H9 (cell line): ENCODE results near the gene STX7. TPM values are rescaled to one million over a fixed set of nuclear protein-coding genes. Genes with fewer than 3 reads are reported as not detected.
A peak's percentile ranks its signal among the peaks of the same experiment; 100 is the strongest.

Source experiments
- DNase-seq: peaks from one replicate; pipeline ENCODE4 v3.0.0-alpha.2; 2017
- H2AFZ ChIP-seq: one replicate; pipeline ENCODE4 v1.6.1; 2013; ENCODE audit warnings: mild to moderate bottlenecking, low read length, control low read depth, moderate library complexity
- H2AK5ac ChIP-seq: 2 replicates; pipeline ENCODE4 v1.6.1; 2013; ENCODE audit warnings: low read length, control low read depth, mixed read lengths; ENCODE audit not compliant: insufficient read length
- H2BK120ac ChIP-seq: one replicate; pipeline ENCODE4 v1.6.1; 2013; ENCODE audit warnings: low read depth, mild to moderate bottlenecking, low read length, control low read depth, inconsistent platforms; ENCODE audit not compliant: poor library complexity, severe bottlenecking
- H2BK12ac ChIP-seq: 2 replicates; pipeline ENCODE4 v1.6.1; 2013; ENCODE audit warnings: low read length, control low read depth, mixed read lengths, low read depth; ENCODE audit not compliant: insufficient read length
- H2BK15ac ChIP-seq: 2 replicates; pipeline ENCODE4 v1.6.1; 2013; ENCODE audit warnings: low read depth, low read length, control low read depth
- H2BK20ac ChIP-seq: one replicate; pipeline ENCODE4 v1.6.1; 2013; ENCODE audit warnings: low read depth, mild to moderate bottlenecking, low read length, control low read depth, inconsistent platforms; ENCODE audit not compliant: poor library complexity, severe bottlenecking
- H2BK5ac ChIP-seq: 2 replicates; pipeline ENCODE4 v1.6.1; 2013; ENCODE audit warnings: low read length, control low read depth, mixed read lengths; ENCODE audit not compliant: insufficient read length
- H3K14ac ChIP-seq: 2 replicates; pipeline ENCODE4 v1.6.1; 2013; ENCODE audit warnings: low read length, control low read depth; ENCODE audit not compliant: insufficient read depth
- H3K18ac ChIP-seq: 2 replicates; pipeline ENCODE4 v1.6.1; 2013; ENCODE audit warnings: low read depth, mild to moderate bottlenecking, mixed read lengths, low read length, control low read depth; ENCODE audit not compliant: insufficient read length
- H3K23ac ChIP-seq: 2 replicates; pipeline ENCODE4 v1.6.1; 2013; ENCODE audit warnings: low read length, control low read depth, mixed read lengths, low read depth; ENCODE audit not compliant: insufficient read length
- H3K23me2 ChIP-seq: 2 replicates; pipeline ENCODE4 v1.6.1; 2013; ENCODE audit warnings: low read depth, mild to moderate bottlenecking, mixed read lengths, low read length, control low read depth; ENCODE audit not compliant: insufficient read length, poor library complexity, severe bottlenecking
- H3K27ac ChIP-seq: 2 replicates; pipeline ENCODE4 v1.5.1; 2013; ENCODE audit warnings: low read length, control low read depth, mixed read lengths, low read depth; ENCODE audit not compliant: insufficient read length
- H3K27me3 ChIP-seq: 2 replicates; pipeline ENCODE4 v1.6.1; 2013; ENCODE audit warnings: low read length, control low read depth, inconsistent platforms; ENCODE audit not compliant: insufficient read depth
- H3K4ac ChIP-seq: 2 replicates; pipeline ENCODE4 v1.6.1; 2013; ENCODE audit warnings: low read depth, mild to moderate bottlenecking, control low read depth, inconsistent platforms, low read length, moderate library complexity
- H3K4me1 ChIP-seq: 2 replicates; pipeline ENCODE4 v1.6.1; 2013; ENCODE audit warnings: low read length, control low read depth, inconsistent platforms; ENCODE audit not compliant: insufficient read depth
- H3K4me2 ChIP-seq: 2 replicates; pipeline ENCODE4 v1.6.1; 2013; ENCODE audit warnings: low read length, control low read depth, mixed read lengths; ENCODE audit not compliant: insufficient read length, insufficient read depth
- H3K56ac ChIP-seq: 2 replicates; pipeline ENCODE4 v1.6.1; 2013; ENCODE audit warnings: low read depth, mild to moderate bottlenecking, mixed read lengths, low read length, control low read depth; ENCODE audit not compliant: insufficient read length
- H3K79me1 ChIP-seq: 2 replicates; pipeline ENCODE4 v1.6.1; 2013; ENCODE audit warnings: low read depth, mild to moderate bottlenecking, moderate library complexity, low read length, control low read depth, inconsistent platforms; ENCODE audit not compliant: insufficient read depth, poor library complexity, severe bottlenecking
- H3K79me2 ChIP-seq: 2 replicates; pipeline ENCODE4 v1.6.1; 2013; ENCODE audit warnings: low read length, control low read depth, inconsistent platforms; ENCODE audit not compliant: insufficient read depth
- H3K9ac ChIP-seq: 2 replicates; pipeline ENCODE4 v1.6.1; 2013; ENCODE audit warnings: low read length, control low read depth, mixed read lengths; ENCODE audit not compliant: insufficient read length; ENCODE audit errors: extremely low read depth
- H3K9me3 ChIP-seq: one replicate; pipeline ENCODE4 v1.6.1; 2013; ENCODE audit warnings: low read depth, low read length, inconsistent platforms; ENCODE audit not compliant: control insufficient read depth
- H3T11ph ChIP-seq: one replicate; pipeline ENCODE4 v1.6.1; 2013; ENCODE audit warnings: mild to moderate bottlenecking, low read length, control low read depth, inconsistent platforms
- H4K20me1 ChIP-seq: one replicate; pipeline ENCODE4 v1.6.1; 2013; ENCODE audit not compliant: control insufficient read depth, insufficient read length, insufficient read depth
- H4K5ac ChIP-seq: 2 replicates; pipeline ENCODE4 v1.6.1; 2013; ENCODE audit warnings: low read depth, mild to moderate bottlenecking, mixed read lengths, low read length, control low read depth; ENCODE audit not compliant: insufficient read length
- H4K8ac ChIP-seq: replicated peaks from 2 replicates; pipeline ENCODE4 v1.6.1; 2013; ENCODE audit warnings: low read length, control low read depth, mixed read lengths, low read depth; ENCODE audit not compliant: insufficient read length
- H4K91ac ChIP-seq: 2 replicates; pipeline ENCODE4 v1.6.1; 2013; ENCODE audit warnings: low read depth, mild to moderate bottlenecking, moderate library complexity, mixed read lengths, low read length, control low read depth; ENCODE audit not compliant: insufficient read length
- H3K27ac Mint-ChIP-seq, 3 experiments: 2 replicates in 2 of 3; 3 replicates in 1 of 3; pipeline ENCODE4 v1.8.0; 2020 to 2021; ENCODE audit warnings: mixed read lengths in 3 of 3, mild to moderate bottlenecking in 1 of 3, moderate library complexity in 1 of 3
- H3K27me3 Mint-ChIP-seq: 2 replicates; pipeline ENCODE4 v1.8.0; 2021; ENCODE audit warnings: low read depth, mild to moderate bottlenecking, moderate library complexity, mixed read lengths
- H3K36me3 Mint-ChIP-seq, 3 experiments: 2 replicates in 2 of 3; 3 replicates in 1 of 3; pipeline ENCODE4 v1.8.0; 2020 to 2021; ENCODE audit warnings: low read depth in 3 of 3, mixed read lengths in 3 of 3; ENCODE audit not compliant: insufficient read depth in 1 of 3
- H3K4me1 Mint-ChIP-seq, 2 experiments: 2 replicates each; pipeline ENCODE4 v1.8.0; 2020; ENCODE audit warnings: mixed read lengths in 2 of 2
- H3K4me3 Mint-ChIP-seq, 2 experiments: 2 replicates in 1 of 2; 3 replicates in 1 of 2; pipeline ENCODE4 v1.8.0; 2020 to 2021; ENCODE audit warnings: mild to moderate bottlenecking in 2 of 2, mixed read lengths in 2 of 2, moderate library complexity in 1 of 2
- H3K9me3 Mint-ChIP-seq, 2 experiments: 2 replicates in 1 of 2; 3 replicates in 1 of 2; pipeline ENCODE4 v1.8.0; 2020; ENCODE audit warnings: mild to moderate bottlenecking in 2 of 2, mixed read lengths in 2 of 2, moderate library complexity in 1 of 2
- CTCF ChIP-seq: fragments of 200-600 bp; sonication (generic); conservative IDR thresholded peaks from 3 replicates; pipeline ENCODE4 v1.8.0; 2021; ENCODE audit warnings: antibody characterized with exemption, mild to moderate bottlenecking
- WGBS: extraction: QIAGEN DNeasy Blood & Tissue Kit; methylation state at CpG from one replicate; pipeline ENCODE4 v1.1.7; 2013; ENCODE audit warnings: missing lambda C conversion rate, low lambda C conversion rate, mixed read lengths; ENCODE audit not compliant: insufficient read length; ENCODE audit errors: extremely low coverage; 5-methylcytosine and 5-hydroxymethylcytosine counted together
- total RNA-seq: library from RNA; stranded (reverse); gene quantifications from 2 replicates; pipeline ENCODE4 v1.2.1, GENCODE V29; 2021

Gene STX7
- total RNA-seq, 1 experiment from 2014 or later, result 30.0 TPM

GRCh38 chr6:132504757-132505156 lies 8.2 kb downstream of the STX7 start:
- H3K4ac ChIP-seq, result no peak overlapping the region
- no peak overlapping the region for H4K5ac ChIP-seq
- TF ChIP-seq CTCF, result no peak
- H3K56ac ChIP-seq, result no peak overlapping the region
- H2BK20ac ChIP-seq, result no peak overlapping the region
- H3K27ac Mint-ChIP-seq, result peak overlapping the region in 1 of 3 experiments; percentile 7; a peak in 1 of 7 replicates
- no peak overlapping the region for H4K8ac ChIP-seq
- no peaks in the 10 kb centered on the region for H4K20me1 ChIP-seq
- no peak for DNase-seq
- H3K9ac ChIP-seq, result no peak overlapping the region
- no peak overlapping the region for H3K4me2 ChIP-seq
- H3K79me2 ChIP-seq, result peaks cover 3% of the 10 kb centered on the region; the same call in 1 of the 2 replicates
- H3K9me3 ChIP-seq, result no peaks in the 10 kb centered on the region
- no peaks in the 10 kb centered on the region for H3K9me3 Mint-ChIP-seq
- no peak overlapping the region for H4K91ac ChIP-seq
- H3K23me2 ChIP-seq, result no peaks in the 10 kb centered on the region
- H2BK15ac ChIP-seq, result no peak overlapping the region
- no peaks in the 10 kb centered on the region for H3K27me3 ChIP-seq
- H3K4me3 Mint-ChIP-seq, result no peak overlapping the region
- H3K27me3 Mint-ChIP-seq, result no peaks in the 10 kb centered on the region
- no peaks in the 10 kb centered on the region for H3K4me1 ChIP-seq
- no peak overlapping the region for H2AK5ac ChIP-seq
- H3K4me1 Mint-ChIP-seq, result peaks cover 0 to 6% of the 10 kb centered on the region in 2 experiments; a peak in 1 of 4 replicates
- H3K23ac ChIP-seq, result no peak overlapping the region
- peaks cover 5% of the 10 kb centered on the region for H3K79me1 ChIP-seq
- no peak overlapping the region for H3K14ac ChIP-seq
- H3K27ac ChIP-seq, result no peak overlapping the region
- no CpG with 5 or more reads among the region's 5 CpGs for WGBS
- H2BK120ac ChIP-seq, result no peak overlapping the region
- no peak overlapping the region for H2BK5ac ChIP-seq
- H2BK12ac ChIP-seq, result no peak overlapping the region
- no peak overlapping the region for H3K18ac ChIP-seq
- no peak overlapping the region for H2AFZ ChIP-seq
- no peak overlapping the region for H3T11ph ChIP-seq
- H3K36me3 Mint-ChIP-seq, result peaks cover 2 to 19% (median 16%) of the 10 kb centered on the region in 3 experiments; a peak in 6 of 7 replicates
